ENCODE data around the gene SLC16A3.
"Not testable (repeated sequence)": the region's sequence is repeated elsewhere in the genome, so short reads cannot be mapped to it uniquely, and the experiment has no call there.

The SLC16A3 gene

GRCh38 chr17:82204831-82205719, 23.8 kb upstream of the SLC16A3 start:
- DNase-seq (ENCODE audit: low read depth in 3 of 3) = peak in 1 of 3 experiments; percentile 52

GRCh38 chr17:82205720-82206508, 22.9 kb upstream of the SLC16A3 start:
- DNase-seq (ENCODE audit: low read depth in 3 of 3) = peak; percentile 40 to 77 (median 55)

GRCh38 chr17:82210655-82211054, 18.2 kb upstream of the SLC16A3 start:
- not testable (repeated sequence) for DNase-seq (ENCODE audit: low read depth in 3 of 3)

- DNase-seq (ENCODE audit: low read depth in 3 of 3) = peak; percentile 51 to 77 (median 55)
Measured at GRCh38 chr17:82212331-82213250, 16.3 kb upstream of the SLC16A3 start, which contains the start of gene CCDC57. Gene CCDC57 (minus strand): TSS chr17:82212842. CDS start chr17:82201944, 10,898 bp downstream.

GRCh38 chr17:82213251-82214011, 15.4 kb upstream of the SLC16A3 start:
- peak in 2 of 3 experiments; percentile 57 to 62 for DNase-seq (ENCODE audit: low read depth in 3 of 3)

- no peak for DNase-seq (ENCODE audit: low read depth in 3 of 3)
Measured at GRCh38 chr17:82214012-82214628, 14.7 kb upstream of the SLC16A3 start.

- no peak for DNase-seq (ENCODE audit: low read depth in 3 of 3)
Measured at GRCh38 chr17:82215095-82215971, 13.5 kb upstream of the SLC16A3 start.

- DNase-seq (ENCODE audit: low read depth in 3 of 3) = no peak
Measured at GRCh38 chr17:82215972-82216300, 12.9 kb upstream of the SLC16A3 start.

- DNase-seq (ENCODE audit: low read depth in 3 of 3) = no peak
Measured at GRCh38 chr17:82216301-82217119, 12.3 kb upstream of the SLC16A3 start.

- DNase-seq (ENCODE audit: low read depth in 3 of 3) = no peak
Measured at GRCh38 chr17:82217120-82217529, 11.7 kb upstream of the SLC16A3 start.

GRCh38 chr17:82217530-82218204, 11.2 kb upstream of the SLC16A3 start:
- DNase-seq (ENCODE audit: low read depth in 3 of 3) = no peak

GRCh38 chr17:82218349-82219075, 10.3 kb upstream of the SLC16A3 start:
- no peak for DNase-seq (ENCODE audit: low read depth in 3 of 3)

GRCh38 chr17:82219083-82219482, 9.8 kb upstream of the SLC16A3 start:
- DNase-seq (ENCODE audit: low read depth in 3 of 3) = no peak

- no peak for DNase-seq (ENCODE audit: low read depth in 3 of 3)
Measured at GRCh38 chr17:82219753-82220709, 8.8 kb upstream of the SLC16A3 start.

- no peak for DNase-seq (ENCODE audit: low read depth in 3 of 3)
Measured at GRCh38 chr17:82221341-82221902, 7.4 kb upstream of the SLC16A3 start.

- DNase-seq (ENCODE audit: low read depth in 3 of 3) = no peak
Measured at GRCh38 chr17:82222816-82223215, 6.0 kb upstream of the SLC16A3 start.
